IPS-NIHi7 (cell line): ENCODE data around the gene WASHC4.

Source experiments
- DNase-seq: peaks from one replicate; pipeline ENCODE4 v3.0.0; 2012; ENCODE audit warnings: mixed read lengths; ENCODE audit errors: extremely low spot score

WASHC4 gene

GRCh38 chr12:105205322-105206048 is 98.0 kb downstream of the WASHC4 start:
- no peak for DNase-seq

DNA sequence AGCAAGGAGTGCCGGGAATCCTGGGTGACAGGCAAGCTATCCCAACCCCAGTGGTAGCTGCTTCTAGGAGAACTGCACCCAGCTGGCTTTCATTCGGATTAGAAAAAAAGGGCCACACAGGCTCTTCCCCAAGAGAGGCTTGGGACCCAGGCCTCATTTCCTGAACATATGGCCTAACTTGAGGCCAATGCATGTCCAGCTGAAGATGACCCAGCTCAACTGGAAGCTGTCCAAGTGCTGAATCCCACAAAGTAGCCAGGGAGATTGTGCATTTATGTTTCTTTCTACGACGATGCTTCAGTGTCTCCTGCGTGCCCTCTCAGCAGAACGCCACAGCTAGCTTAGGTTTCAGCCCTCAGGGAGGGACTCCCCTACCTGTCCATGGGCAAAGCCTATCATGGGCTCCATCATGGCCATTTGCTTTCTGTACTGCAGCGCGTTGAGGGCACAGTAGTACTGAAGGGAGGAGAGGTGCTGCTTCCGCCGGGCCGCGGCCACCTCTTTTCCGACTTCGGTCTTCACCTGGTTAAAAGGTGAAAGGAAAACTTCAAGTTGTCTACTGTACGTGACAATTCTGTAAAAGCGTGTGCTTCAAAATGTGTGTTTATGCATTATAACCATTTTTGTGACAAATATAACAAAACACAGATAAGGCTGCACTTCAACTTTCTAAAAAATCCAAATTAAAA is 99.3 kb downstream of the WASHC4 start:
- DNase-seq = no peak

GRCh38 chr12:105209091-105209490 is 101.6 kb downstream of the WASHC4 start:
- DNase-seq = no peak

DNA sequence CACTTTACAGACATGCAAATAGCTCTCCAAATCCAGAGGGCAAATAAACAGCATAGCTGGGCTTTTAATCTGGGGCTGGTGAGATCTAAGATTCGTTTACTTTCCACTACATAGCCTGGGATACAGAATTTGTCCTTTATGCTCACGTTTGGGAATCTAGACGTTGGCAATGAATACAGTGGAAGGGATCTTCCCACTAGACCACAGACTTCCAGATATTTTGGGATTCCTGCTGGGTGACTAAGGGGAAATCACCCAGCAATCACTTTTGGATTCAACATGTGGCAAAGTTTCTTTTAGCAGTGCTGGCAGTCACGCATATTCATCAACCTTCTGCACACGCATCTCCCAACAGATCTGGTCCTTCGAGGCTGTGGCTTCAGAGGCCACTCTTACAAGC is 104.9 kb downstream of the WASHC4 start:
- no peak for DNase-seq

- no peak for DNase-seq
These were observed 106.6 kb downstream of the WASHC4 start for GRCh38 chr12:105214148-105214547.

GRCh38 chr12:105214670-105215375 is 107.3 kb downstream of the WASHC4 start:
- no peak for DNase-seq

DNA sequence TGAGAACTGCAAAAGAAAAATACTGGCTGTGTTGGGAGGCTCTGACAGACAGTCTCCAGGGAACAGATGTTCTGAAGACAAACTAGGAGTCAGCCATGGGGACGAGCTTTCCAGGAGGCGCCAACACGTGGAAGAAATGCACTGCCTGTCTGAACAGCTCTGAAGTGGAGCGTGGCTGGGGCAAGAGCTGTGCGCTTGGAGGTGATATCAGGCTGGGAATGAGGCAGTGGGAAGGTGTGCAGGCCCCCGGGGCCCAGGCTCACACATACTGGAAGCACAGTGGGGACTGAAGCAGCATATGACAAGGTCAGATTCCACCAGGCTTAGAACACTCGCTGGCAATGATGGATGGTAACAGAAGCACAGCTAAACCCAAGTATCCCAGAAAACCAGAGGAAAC is 110.9 kb downstream of the WASHC4 start:
- no peak for DNase-seq
